HG03103 (cell line): ENCODE data around the gene NAT16.

Source experiments
- ATAC-seq: cut with Tn5 transposase; IDR thresholded peaks from one replicate; pipeline ENCODE4 v1.9.1; 2021; ENCODE audit warnings: low read depth; ENCODE audit not compliant: unreplicated experiment

The NAT16 gene

GRCh38 chr7:101172854-101173751, 7.0 kb downstream of the NAT16 start:
- ATAC-seq, result no peak

- ATAC-seq, result no peak
Observed at GRCh38 chr7:101172005-101172853, 7.9 kb downstream of the NAT16 start.

GRCh38 chr7:101171442-101171837, 8.7 kb downstream of the NAT16 start:
- ATAC-seq, result no peak

GRCh38 chr7:101170617-101171441, 9.3 kb downstream of the NAT16 start:
- no peak for ATAC-seq

- ATAC-seq, result no peak
Observed at GRCh38 chr7:101169838-101170551, 10.1 kb downstream of the NAT16 start.

GRCh38 chr7:101169110-101169837, 10.8 kb downstream of the NAT16 start:
- ATAC-seq, result no peak

- ATAC-seq, result no peak
Observed at GRCh38 chr7:101168412-101169049, 11.6 kb downstream of the NAT16 start.

- no peak for ATAC-seq
Observed at GRCh38 chr7:101167645-101168411, 12.3 kb downstream of the NAT16 start.

GRCh38 chr7:101166909-101167644, 13.0 kb downstream of the NAT16 start:
- no peak for ATAC-seq

GRCh38 chr7:101166648-101166908, 13.5 kb downstream of the NAT16 start:
- no peak for ATAC-seq

- ATAC-seq, result no peak
Observed at GRCh38 chr7:101165958-101166647, 14.0 kb downstream of the NAT16 start.

GRCh38 chr7:101165075-101165957, 14.8 kb downstream of the NAT16 start, which contains the start of gene VGF:
VGF (minus strand) TSS chr7:101165569; CDS start chr7:101164843, 726 bp downstream.
- peak; percentile 65 for ATAC-seq

GRCh38 chr7:101164071-101164840, 15.8 kb downstream of the NAT16 start:
- ATAC-seq, result no peak

GRCh38 chr7:101163279-101164070, 16.6 kb downstream of the NAT16 start:
- no peak for ATAC-seq
